WI38 (cell line): ENCODE measurements around the gene ZC3H10.

Source experiments
- H3K4me3 ChIP-seq: 2 replicates; pipeline ENCODE4 v1.5.1; 2011; ENCODE audit warnings: low read depth, mild to moderate bottlenecking, control low read depth, low read length
- CTCF ChIP-seq: IDR thresholded peaks from 2 replicates; pipeline ENCODE4 v1.5.1; 2012; ENCODE audit warnings: low read depth, mild to moderate bottlenecking, control low read depth, low read length

Gene ZC3H10

DNA sequence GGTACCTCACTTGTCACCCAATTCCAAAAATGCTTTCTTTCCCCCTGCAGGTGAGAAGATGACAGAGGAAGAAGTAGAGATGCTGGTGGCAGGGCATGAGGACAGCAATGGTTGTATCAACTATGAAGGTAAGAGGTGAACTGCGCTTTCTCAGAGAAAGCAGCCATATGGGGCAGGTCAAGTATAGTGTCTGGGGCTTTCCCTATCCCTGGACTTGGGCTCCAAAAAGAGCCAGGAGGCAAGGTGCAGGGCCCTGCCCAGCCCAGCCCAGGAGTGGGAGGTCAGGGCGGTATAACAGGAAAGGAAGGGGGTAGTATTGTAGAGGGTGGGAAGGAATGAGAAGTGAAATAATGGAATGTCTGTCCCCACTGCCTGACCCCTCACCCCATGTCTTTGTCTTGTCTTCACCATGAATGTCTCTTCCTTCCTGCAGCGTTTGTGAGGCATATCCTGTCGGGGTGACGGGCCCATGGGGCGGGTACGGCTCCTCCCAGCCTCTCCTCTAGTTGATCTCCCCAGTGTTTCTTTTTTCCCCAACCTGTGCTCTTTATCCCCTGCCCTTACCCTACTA, 42.2 kb downstream of the ZC3H10 start:
- peak overlapping the region; percentile 87 for H3K4me3 ChIP-seq

GRCh38 chr12:56160894-56161689, 43.0 kb downstream of the ZC3H10 start:
- peak overlapping the region; percentile 87 for H3K4me3 ChIP-seq
- no peak for TF ChIP-seq CTCF

More for the DNA sequence above, 42.2 kb downstream of the ZC3H10 start:
- TF ChIP-seq CTCF, result no peak

DNA sequence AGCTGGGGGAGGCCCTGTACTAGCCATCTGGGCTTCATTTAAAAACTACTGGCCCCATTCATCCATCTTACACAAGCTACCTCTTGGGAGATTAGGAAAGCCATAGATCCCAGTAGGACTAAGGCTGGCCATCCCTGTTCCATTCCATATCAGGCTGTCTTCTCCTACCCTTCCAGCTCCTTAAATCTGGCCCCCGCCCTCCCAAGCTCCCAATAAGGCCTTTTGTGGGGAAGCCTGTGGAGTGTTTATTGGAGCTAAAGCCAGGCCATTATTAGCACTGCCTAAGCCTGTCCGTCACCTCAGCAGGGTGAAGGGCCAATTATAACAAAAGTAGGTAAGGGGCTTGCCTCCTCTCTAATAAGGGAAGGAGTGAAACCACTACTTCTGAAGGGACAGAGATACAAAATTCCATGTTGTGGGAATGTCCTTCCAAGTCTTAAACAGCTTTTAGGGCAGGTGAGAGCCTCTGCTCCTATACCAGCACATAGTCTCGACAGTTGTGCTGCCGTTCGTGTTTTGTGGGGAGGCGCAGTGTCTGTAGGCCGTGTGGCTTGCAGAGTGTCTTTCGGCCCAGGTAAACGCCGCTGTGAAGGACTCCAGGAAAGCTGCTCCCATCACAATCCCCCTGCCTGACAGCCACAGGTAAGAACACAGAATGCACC, 43.8 kb downstream of the ZC3H10 start:
- TF ChIP-seq CTCF, result no peak
- no peak overlapping the region for H3K4me3 ChIP-seq

- no peak for TF ChIP-seq CTCF
- H3K4me3 ChIP-seq, result no peak overlapping the region
Observed at GRCh38 chr12:56162468-56163290, 44.6 kb downstream of the ZC3H10 start.

DNA sequence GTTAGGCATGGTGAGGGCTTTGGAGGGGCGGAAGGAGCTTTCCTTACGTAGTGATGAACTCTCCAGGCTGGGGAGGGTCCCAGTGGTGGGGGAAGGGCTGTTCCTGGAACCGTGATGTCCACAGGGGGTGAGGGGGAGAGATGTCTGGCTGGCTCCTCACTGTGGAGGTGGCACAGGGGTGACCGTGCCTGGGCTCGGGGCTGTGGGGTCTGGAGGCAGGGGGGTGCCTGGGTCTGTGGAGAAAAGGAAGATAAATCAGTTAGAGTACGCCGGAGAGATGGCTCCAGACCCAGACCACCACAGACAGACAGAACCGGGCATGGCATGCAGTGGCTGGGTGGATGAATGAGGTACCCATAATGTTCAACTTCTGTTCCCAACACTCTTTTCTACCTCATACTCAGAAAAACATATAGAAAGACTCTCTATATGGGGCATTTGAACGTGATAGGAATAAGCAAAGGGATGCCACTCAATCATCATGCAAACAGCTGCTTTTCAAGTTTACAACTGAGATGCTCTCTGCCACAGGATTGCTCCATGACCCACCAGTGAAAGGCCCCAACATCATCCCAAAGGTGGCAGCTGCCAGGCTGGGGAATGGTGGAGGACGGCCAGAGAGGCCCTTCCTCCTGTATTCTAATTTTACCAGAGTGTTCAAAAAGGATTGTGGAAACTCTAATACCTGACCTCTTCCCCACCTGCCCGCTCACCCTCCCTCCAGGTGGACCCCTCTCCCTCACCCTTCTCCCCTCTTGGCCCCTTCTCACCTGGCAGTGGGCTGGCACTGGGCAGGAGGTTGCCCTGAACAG, 45.7 kb downstream of the ZC3H10 start:
- TF ChIP-seq CTCF, result no peak
- H3K4me3 ChIP-seq, result no peak overlapping the region

- no peak for TF ChIP-seq CTCF
- H3K4me3 ChIP-seq, result no peak overlapping the region
Observed at GRCh38 chr12:56164345-56164729, 46.3 kb downstream of the ZC3H10 start.
